Measurements from ENCODE around the gene ZBTB21. TPM values are rescaled to one million over a fixed set of nuclear protein-coding genes. Genes with fewer than 3 reads are reported as not detected.

The ZBTB21 gene
- total RNA-seq, 6 donors from 2014 or later, result 12.4 to 28.3 (median 16.7) TPM

- Histone ChIP-seq H3K36me3 (no peaks in the 10 kb centered on the region), H3K27me3 (no peaks in the 10 kb centered on the region), H3K9me3 (no peaks in the 10 kb centered on the region), H3K27ac (peak overlapping the region in 1 of 4 donors; percentile 4), H3K4me3 (no peak overlapping the region), H3K4me1 (peaks cover 0 to 15% (median 8%) of the 10 kb centered on the region in 4 donors)
- no peak for DNase-seq
- TF ChIP-seq CTCF (IDR thresholded peaks at IDR 0.05) (peak in 2 of 6 experiments; percentile 13 to 20), POLR2AphosphoS5 (IDR thresholded peaks at IDR 0.05) (no peak), EP300 (IDR thresholded peaks at IDR 0.05) (no peak)
- WGBS, 2 donors, result 58% methylated on average over 14 of the region's 14 CpGs
- ATAC-seq (ENCODE audit: low FRiP score in 2 of 2), result peak; percentile 38 to 41
Measured at GRCh38 chr21:41973861-41974751, 36.1 kb downstream of the ZBTB21 start.

GRCh38 chr21:41973427-41973831, 36.7 kb downstream of the ZBTB21 start:
- ATAC-seq (ENCODE audit: low FRiP score in 2 of 2) (no peak), DNase-seq (peak in 1 of 2 donors; percentile 54)
- WGBS, 2 donors, result 67 to 85% methylated on average over 6 to 15 of the region's 15 CpGs
- Histone ChIP-seq H3K27ac (no peak overlapping the region), H3K4me3 (no peak overlapping the region), H3K27me3 (no peaks in the 10 kb centered on the region), H3K4me1 (peaks cover 0 to 18% (median 8%) of the 10 kb centered on the region in 4 donors), H3K9me3 (no peaks in the 10 kb centered on the region), H3K36me3 (no peaks in the 10 kb centered on the region)
- TF ChIP-seq CTCF (IDR thresholded peaks at IDR 0.05) (no peak), POLR2A (IDR thresholded peaks at IDR 0.05) (no peak), EP300 (IDR thresholded peaks at IDR 0.05) (no peak), POLR2AphosphoS5 (IDR thresholded peaks at IDR 0.05) (no peak)

GRCh38 chr21:41972511-41973205, 37.5 kb downstream of the ZBTB21 start:
- Histone ChIP-seq H3K27ac (no peak overlapping the region), H3K27me3 (no peaks in the 10 kb centered on the region), H3K9me3 (no peaks in the 10 kb centered on the region), H3K4me1 (peaks cover 0 to 18% (median 8%) of the 10 kb centered on the region in 4 donors), H3K4me3 (no peak overlapping the region), H3K36me3 (no peaks in the 10 kb centered on the region)
- 93 to 96% methylated on average over 23 of the region's 23 CpGs for WGBS, 2 donors
- TF ChIP-seq EP300 (IDR thresholded peaks at IDR 0.05) (no peak), POLR2A (IDR thresholded peaks at IDR 0.05) (no peak), CTCF (IDR thresholded peaks at IDR 0.05) (no peak), POLR2AphosphoS5 (IDR thresholded peaks at IDR 0.05) (no peak)
- no peak for DNase-seq
- no peak for ATAC-seq (ENCODE audit: low FRiP score in 2 of 2)

GRCh38 chr21:41971891-41972290, 38.3 kb downstream of the ZBTB21 start:
- Histone ChIP-seq H3K36me3 (no peaks in the 10 kb centered on the region), H3K27me3 (no peaks in the 10 kb centered on the region), H3K4me3 (no peak overlapping the region), H3K9me3 (no peaks in the 10 kb centered on the region), H3K27ac (no peak overlapping the region), H3K4me1 (peaks cover 0 to 18% (median 8%) of the 10 kb centered on the region in 4 donors)
- no peak for TF ChIP-seq EP300 (IDR thresholded peaks at IDR 0.05)
- TF ChIP-seq POLR2AphosphoS5 (IDR thresholded peaks at IDR 0.05), result no peak
- TF ChIP-seq POLR2A (IDR thresholded peaks at IDR 0.05), result no peak
- no peak for TF ChIP-seq CTCF (IDR thresholded peaks at IDR 0.05)
- ATAC-seq (ENCODE audit: low FRiP score in 2 of 2), result no peak
- 93 to 95% methylated on average over 6 of the region's 6 CpGs for whole genome bisulfite sequencing, 2 donors
- no peak for DNase-seq

All from upper lobe of left lung (tissue), 6 donors.